Natural killer cell treated with Interleukin-12 subunit alpha and Interleukin-12 subunit beta and Interleukin-15 and Interleukin-18, amount 100 ng/mL, for 72 hours (primary cell): ENCODE results near the gene ABCA3. TPM values are rescaled to one million over a fixed set of nuclear protein-coding genes. Genes with fewer than 3 reads are reported as not detected.

Experiments used
- ATAC-seq, 2 donors: fragments of 150-1000 bp; cut with Tn5 transposase in 1 of 2; sonication (Bioruptor Pico), chemical (Tn5 transposase) in 1 of 2; 2 replicates each; pipeline ENCODE4 v1.10.0; 2021
- DNase-seq: peaks from one replicate; pipeline ENCODE4 v3.0.0; 2022; ENCODE audit warnings: low spot score
- H3K27ac Mint-ChIP-seq, 2 donors: 1 replicate in 1 of 2; 2 replicates in 1 of 2; pipeline ENCODE4 v1.8.0; 2022; ENCODE audit warnings: mixed read lengths in 2 of 2, mild to moderate bottlenecking in 1 of 2, moderate library complexity in 1 of 2
- H3K27me3 Mint-ChIP-seq, 2 donors: 1 replicate in 1 of 2; 2 replicates in 1 of 2; pipeline ENCODE4 v1.8.0; 2022; ENCODE audit warnings: mixed read lengths in 2 of 2
- H3K36me3 Mint-ChIP-seq: one replicate; pipeline ENCODE4 v1.8.0; 2022; ENCODE audit warnings: mixed read lengths
- H3K4me1 Mint-ChIP-seq, 2 donors: 1 replicate in 1 of 2; 2 replicates in 1 of 2; pipeline ENCODE4 v1.8.0; 2022; ENCODE audit warnings: low read depth in 2 of 2, mixed read lengths in 2 of 2, mild to moderate bottlenecking in 1 of 2
- H3K4me3 Mint-ChIP-seq: one replicate; pipeline ENCODE4 v1.8.0; 2022; ENCODE audit warnings: mixed read lengths
- H3K9me3 Mint-ChIP-seq: 2 replicates; pipeline ENCODE4 v1.8.0; 2022; ENCODE audit warnings: mixed read lengths
- total RNA-seq, 2 donors: library from RNA; stranded (reverse); gene quantifications; one replicate each; pipeline ENCODE4 v1.2.3, GENCODE V29; 2022

ABCA3 gene
- total RNA-seq, 2 donors from 2014 or later: 7.3 to 14.9 TPM

DNA sequence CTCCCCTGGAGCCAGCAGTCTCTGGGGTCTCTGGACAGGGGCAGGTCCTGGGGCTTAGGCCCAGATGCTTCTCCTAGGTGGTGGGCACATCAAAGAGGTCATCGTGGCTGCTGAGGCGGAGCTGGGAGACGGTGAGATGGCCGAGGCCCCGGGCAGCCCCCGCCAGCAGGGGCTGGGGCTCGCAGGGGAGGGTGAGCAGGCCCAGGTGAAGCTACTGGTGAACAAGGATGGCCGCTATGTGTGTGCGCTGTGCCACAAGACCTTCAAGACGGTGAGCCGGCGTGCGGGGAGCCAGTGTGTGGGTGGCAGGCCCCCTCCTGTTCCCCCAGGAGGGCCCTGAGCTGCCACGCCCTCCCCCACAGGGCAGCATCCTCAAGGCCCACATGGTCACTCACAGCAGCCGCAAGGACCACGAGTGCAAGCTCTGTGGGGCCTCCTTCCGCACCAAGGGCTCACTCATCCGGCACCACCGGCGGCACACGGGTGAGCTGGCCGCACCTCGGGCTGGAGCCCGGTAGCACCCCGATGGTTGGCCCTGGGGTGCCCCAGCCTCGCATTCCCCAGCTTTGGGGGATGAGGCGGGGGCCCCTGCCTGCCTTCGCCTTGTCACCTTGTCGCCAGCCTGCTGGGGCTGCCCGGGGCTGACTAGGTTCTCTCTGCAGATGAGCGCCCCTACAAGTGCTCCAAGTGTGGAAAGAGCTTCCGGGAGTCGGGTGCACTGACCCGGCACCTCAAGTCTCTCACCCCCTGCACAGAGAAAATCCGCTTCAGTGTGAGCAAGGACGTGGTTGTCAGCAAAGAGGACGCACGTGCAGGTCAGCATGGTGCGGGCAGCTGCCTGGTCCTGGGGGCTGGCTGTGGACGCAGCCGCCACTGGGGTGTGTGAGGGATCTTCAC, 108.2 kb downstream of the ABCA3 start:
- no peak overlapping the region for H3K4me3 Mint-ChIP-seq

DNA sequence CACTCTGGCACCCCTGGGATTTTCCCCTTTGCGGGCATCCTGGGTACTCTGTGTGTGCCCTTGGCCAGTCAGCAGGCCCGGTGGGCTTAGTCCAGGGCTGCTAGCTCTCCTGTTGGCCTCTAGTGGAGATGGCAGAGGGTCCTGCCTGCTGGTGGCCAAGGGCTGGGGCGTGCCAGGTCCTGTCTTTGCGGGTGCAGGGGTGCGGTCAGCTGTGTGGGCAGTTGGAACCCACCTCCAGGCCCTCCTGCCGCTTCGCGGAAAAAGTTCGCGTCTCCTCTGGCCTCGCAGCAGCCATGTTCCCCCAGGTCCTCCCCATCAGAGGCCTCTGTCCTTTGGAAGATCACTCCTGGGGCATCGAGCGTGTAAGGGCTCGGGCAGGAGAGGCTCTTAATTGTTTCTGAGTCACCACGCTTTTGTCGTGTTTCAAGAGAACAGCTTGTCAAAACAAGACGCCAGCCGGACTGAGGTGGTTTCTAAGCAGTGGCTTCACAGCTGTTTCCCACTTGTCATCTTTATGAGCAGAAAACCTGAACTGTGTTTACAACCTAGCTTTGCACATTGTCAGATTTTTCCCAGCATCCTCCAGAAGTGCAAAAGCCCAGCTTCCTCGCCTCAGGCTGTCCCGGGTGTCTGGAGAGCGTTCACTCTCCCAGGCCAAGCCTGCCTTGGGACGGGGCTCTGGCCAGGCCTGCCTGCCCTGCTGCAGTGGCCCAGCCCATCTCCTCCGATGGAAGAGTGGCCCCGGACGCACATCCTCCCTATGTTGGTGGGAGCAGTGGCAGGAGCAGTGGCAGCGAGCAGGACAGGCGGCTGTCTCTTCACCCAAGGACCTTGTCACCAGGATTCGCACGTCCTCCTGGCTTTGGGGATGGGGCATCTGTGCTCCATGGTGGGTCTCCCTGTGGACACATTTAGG, 109.3 kb downstream of the ABCA3 start:
- no peaks in the 10 kb centered on the region for H3K36me3 Mint-ChIP-seq
- H3K4me3 Mint-ChIP-seq: no peak overlapping the region
- H3K27ac Mint-ChIP-seq: no peak overlapping the region
- DNase-seq (no peak), ATAC-seq (no peak)
- H3K27me3 Mint-ChIP-seq: peaks cover 0 to 2% of the 10 kb centered on the region in 2 donors
- H3K9me3 Mint-ChIP-seq: no peaks in the 10 kb centered on the region
- peaks cover under 1 to 4% of the 10 kb centered on the region in 2 donors for H3K4me1 Mint-ChIP-seq

More for the DNA sequence above, 108.2 kb downstream of the ABCA3 start:
- H3K27me3 Mint-ChIP-seq: peaks cover 0 to 2% of the 10 kb centered on the region in 2 donors
- DNase-seq: no peak
- no peaks in the 10 kb centered on the region for H3K4me1 Mint-ChIP-seq
- no peaks in the 10 kb centered on the region for H3K9me3 Mint-ChIP-seq
- ATAC-seq: no peak
- no peak overlapping the region for H3K27ac Mint-ChIP-seq
- no peaks in the 10 kb centered on the region for H3K36me3 Mint-ChIP-seq

DNA sequence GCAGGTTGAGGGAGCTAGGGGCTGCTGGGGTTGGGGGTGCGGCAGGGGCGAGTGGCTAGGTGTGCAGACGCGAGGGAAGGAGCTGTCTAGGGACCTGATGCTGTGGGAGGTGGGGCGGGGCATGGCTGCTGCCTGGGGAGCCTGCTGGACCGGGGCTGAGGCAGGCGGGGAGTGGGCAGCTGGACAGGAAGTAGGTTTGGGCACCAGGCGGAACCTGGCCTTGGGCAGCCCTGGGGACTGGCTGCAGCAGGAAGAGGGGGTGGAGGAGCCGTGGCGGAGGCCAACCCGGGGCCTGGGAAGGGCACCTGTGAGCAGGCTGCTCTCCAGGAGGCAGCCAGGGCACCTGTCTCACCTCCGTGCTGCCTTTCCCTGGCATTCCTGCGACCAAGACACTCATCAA, 110.2 kb downstream of the ABCA3 start:
- DNase-seq (no peak), ATAC-seq (no peak)
- H3K27ac Mint-ChIP-seq: no peak overlapping the region
- no peaks in the 10 kb centered on the region for H3K36me3 Mint-ChIP-seq
- H3K4me3 Mint-ChIP-seq: no peak overlapping the region
- no peaks in the 10 kb centered on the region for H3K9me3 Mint-ChIP-seq
- H3K27me3 Mint-ChIP-seq: peaks cover 0 to 1% of the 10 kb centered on the region in 2 donors
- peaks cover 5 to 8% of the 10 kb centered on the region in 2 donors for H3K4me1 Mint-ChIP-seq

DNA sequence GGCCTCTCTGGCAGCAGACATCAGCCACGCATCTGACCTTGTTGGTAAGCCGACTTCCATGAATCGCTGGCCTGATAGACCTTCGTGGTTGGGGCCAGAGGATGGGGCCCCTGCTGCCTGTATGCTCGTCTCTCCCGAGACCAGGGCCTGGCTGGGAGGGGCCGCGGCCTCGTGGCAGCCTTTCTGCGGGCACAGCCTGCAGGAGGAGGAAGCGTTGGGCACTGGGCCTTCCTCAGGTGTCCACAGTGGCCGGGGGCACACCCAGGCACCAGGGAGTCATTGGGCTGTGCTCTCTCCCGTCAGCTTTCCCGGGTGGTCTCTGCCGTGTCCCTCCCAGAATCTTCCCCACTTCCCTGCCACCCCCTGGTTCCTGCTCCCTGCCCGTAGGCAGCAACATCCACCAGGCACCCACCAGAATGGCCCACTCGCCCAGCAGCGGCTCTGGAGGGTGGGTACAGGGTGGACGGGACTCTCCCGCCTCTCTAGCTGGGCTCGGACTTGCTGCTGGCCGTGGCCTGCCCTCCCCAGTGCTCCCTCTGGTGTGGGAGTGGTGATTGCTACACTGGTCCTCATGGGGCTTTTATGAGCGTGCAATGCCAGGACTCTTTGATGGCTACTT, 110.8 kb downstream of the ABCA3 start:
- no peaks in the 10 kb centered on the region for H3K9me3 Mint-ChIP-seq

DNA sequence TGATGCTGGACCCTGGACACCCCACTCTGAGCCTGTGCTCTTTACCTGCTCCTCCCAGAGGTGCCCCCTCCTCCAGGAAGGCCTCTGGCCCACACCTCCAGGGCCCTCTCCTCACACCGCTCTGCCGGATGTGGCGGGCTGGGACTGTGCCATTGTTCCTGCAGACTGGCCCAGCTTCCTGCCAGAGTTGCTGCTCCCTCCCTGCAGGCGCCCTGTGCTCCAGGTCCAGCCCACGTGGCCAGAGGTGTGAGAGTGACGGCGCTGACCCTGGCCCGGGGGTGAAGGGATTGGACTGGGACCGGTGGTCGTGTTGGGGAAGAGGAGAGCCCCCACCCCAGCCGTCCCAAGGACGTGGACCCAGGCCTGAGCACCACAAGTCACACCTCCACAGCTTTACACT, 111.4 kb downstream of the ABCA3 start:
- ATAC-seq (no peak), DNase-seq (no peak)
- no peak overlapping the region for H3K4me3 Mint-ChIP-seq
- no peaks in the 10 kb centered on the region for H3K27me3 Mint-ChIP-seq
- H3K36me3 Mint-ChIP-seq: no peaks in the 10 kb centered on the region
- no peaks in the 10 kb centered on the region for H3K9me3 Mint-ChIP-seq
- no peak overlapping the region for H3K27ac Mint-ChIP-seq
- H3K4me1 Mint-ChIP-seq: peaks cover 9 to 18% of the 10 kb centered on the region in 2 donors

More for the DNA sequence above, 110.8 kb downstream of the ABCA3 start:
- DNase-seq (no peak), ATAC-seq (no peak)
- H3K36me3 Mint-ChIP-seq: no peaks in the 10 kb centered on the region
- H3K4me3 Mint-ChIP-seq: no peak overlapping the region
- H3K27ac Mint-ChIP-seq: no peak overlapping the region
- H3K27me3 Mint-ChIP-seq: no peaks in the 10 kb centered on the region
- peaks cover 5 to 11% of the 10 kb centered on the region in 2 donors for H3K4me1 Mint-ChIP-seq

DNA sequence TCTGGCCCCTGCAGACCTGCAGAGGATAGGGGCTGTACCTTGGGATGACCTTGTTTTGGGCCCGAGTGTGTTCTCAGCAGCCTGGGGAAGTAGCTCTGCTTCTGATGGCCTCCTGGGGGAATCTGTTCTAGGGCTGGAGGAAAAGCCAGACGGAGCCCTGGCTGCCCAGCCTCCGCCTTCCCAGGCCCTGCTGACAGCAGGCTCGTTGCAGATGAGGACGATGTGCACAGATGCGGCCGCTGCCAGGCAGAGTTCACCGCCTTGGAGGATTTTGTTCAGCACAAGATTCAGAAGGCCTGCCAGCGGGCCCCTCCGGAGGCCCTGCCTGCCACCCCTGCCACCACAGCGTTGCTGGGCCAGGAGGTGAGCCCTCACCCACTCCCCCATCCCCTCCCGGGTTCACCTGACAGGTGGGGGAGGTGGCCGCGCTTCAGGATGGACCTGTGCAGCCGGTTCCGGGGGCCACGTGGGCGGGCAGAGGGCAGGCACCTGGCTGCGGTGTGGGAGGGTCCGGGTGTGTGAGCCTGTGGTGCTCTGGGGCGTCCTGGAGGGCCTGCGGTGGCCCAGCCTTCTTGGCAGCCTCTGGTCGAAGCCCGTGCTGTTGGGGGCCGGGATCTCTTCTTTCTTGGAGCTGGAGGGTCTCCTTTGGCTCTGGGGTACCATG, 112.2 kb downstream of the ABCA3 start:
- Mint-ChIP-seq H3K27me3 (no peaks in the 10 kb centered on the region), H3K4me1 (peaks cover 9 to 18% of the 10 kb centered on the region in 2 donors), H3K36me3 (no peaks in the 10 kb centered on the region), H3K9me3 (no peaks in the 10 kb centered on the region), H3K4me3 (no peak overlapping the region), H3K27ac (no peak overlapping the region)
- ATAC-seq: no peak
- no peak for DNase-seq

DNA sequence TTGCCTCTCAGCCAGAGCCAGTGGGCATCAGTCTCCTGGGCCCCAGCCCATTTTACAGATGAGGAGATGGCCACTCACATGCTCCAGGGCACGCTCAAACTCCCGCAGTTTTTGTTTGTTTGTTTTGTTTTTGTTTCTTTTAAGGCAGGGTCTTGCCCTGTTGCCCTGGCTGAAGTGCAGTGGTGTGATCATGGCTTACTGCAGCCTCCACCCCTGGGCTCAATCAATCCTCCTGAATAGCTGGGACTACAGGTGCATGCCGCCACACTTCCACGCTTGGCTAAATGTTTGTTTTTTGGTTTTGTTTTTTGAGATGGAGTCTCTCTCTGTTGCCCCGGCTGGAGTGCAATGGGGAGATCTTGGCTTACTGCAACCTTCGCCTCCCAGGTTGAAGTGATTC, 113.6 kb downstream of the ABCA3 start:
- Mint-ChIP-seq H3K9me3 (no peaks in the 10 kb centered on the region), H3K4me3 (no peak overlapping the region), H3K27me3 (no peaks in the 10 kb centered on the region), H3K27ac (no peak overlapping the region), H3K4me1 (peaks cover 9 to 20% of the 10 kb centered on the region in 2 donors), H3K36me3 (no peaks in the 10 kb centered on the region)
- DNase-seq (no peak), ATAC-seq (no peak)

DNA sequence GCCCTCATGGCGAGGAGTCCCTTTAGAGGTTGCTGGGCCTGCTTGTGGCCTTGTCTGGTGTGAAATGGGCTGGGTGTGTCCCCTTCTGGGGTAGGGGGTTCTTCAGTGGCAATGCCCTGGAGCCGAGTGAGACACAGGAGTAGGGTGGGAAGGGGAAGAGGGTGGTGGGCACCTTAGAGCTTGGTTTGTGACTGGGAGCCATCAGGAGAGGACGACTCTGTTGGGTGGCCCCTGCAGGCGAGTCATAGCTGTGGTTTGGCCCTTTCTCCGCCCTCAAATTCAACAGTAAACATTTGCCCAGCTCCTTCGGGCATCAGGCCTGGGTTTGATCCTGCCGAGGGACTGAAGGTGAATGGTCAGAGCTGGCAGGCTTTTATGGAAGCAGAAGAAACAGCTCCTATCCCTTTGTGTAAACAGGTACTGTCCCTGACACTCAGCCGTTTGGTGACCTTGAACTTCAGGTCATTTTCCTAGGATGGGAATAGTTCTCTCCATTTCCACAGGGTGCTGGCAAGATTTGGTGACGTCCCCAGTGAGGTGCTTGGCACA, 114.2 kb downstream of the ABCA3 start:
- no peak for ATAC-seq
- H3K27me3 Mint-ChIP-seq: no peaks in the 10 kb centered on the region
- H3K4me3 Mint-ChIP-seq: peak overlapping the region; percentile 12
- no peak for DNase-seq
- H3K4me1 Mint-ChIP-seq: peaks cover 9 to 20% of the 10 kb centered on the region in 2 donors
- H3K27ac Mint-ChIP-seq: peak overlapping the region in 1 of 2 donors; percentile 50
- no peaks in the 10 kb centered on the region for H3K36me3 Mint-ChIP-seq
- H3K9me3 Mint-ChIP-seq: no peaks in the 10 kb centered on the region

Other genes starting within 250 kb of the ABCA3 start
- gene PKD1, start 204.8 kb downstream of the ABCA3 start, total RNA-seq: 100 to 1,000 TPM in 1 of 2 donors, 10 to 100 TPM in 1; 66.4 to 145 TPM
- under 1 TPM in 1 of 2 donors, not detected in 1; 0.89 TPM for gene RAB26, start 192.1 kb downstream of the ABCA3 start, total RNA-seq
- 10 to 100 TPM; 69.0 to 91.7 TPM for gene TRAF7, start 184.9 kb downstream of the ABCA3 start, total RNA-seq
- under 1 TPM; 0.14 to 0.26 TPM for gene CASKIN1, start 144.1 kb downstream of the ABCA3 start, total RNA-seq
- gene MLST8, start 135.3 kb downstream of the ABCA3 start, total RNA-seq: 10 to 100 TPM; 31.2 to 68.9 TPM
- gene BRICD5, start 129.9 kb downstream of the ABCA3 start, total RNA-seq: 10 to 100 TPM in 1 of 2 donors, 1 to 10 TPM in 1; 6.2 to 23.7 TPM
- 10 to 100 TPM; 18.8 to 39.8 TPM for gene PGP, start 125.9 kb downstream of the ABCA3 start, total RNA-seq
- 10 to 100 TPM; 27.5 to 51.8 TPM for gene E4F1, start 117.1 kb downstream of the ABCA3 start, total RNA-seq
- 1 to 10 TPM in 1 of 2 donors, under 1 TPM in 1; 0.88 to 3.5 TPM for gene DNASE1L2, start 104.3 kb downstream of the ABCA3 start, total RNA-seq
- 10 to 100 TPM; 29.1 to 51.1 TPM for gene ECI1, start 89.1 kb downstream of the ABCA3 start, total RNA-seq
- gene RNPS1, start 72.6 kb downstream of the ABCA3 start, total RNA-seq: 100 to 1,000 TPM; 256 to 334 TPM
- 10 to 100 TPM; 36.1 to 79.5 TPM for gene CCNF, start 88.7 kb upstream of the ABCA3 start, total RNA-seq
- gene TEDC2, start 119.4 kb upstream of the ABCA3 start, total RNA-seq: 10 to 100 TPM in 1 of 2 donors, 1 to 10 TPM in 1; 8.6 to 39.0 TPM
- gene NTN3, start 130.6 kb upstream of the ABCA3 start, total RNA-seq: not detected
- gene TBC1D24, start 134.4 kb upstream of the ABCA3 start, total RNA-seq: 10 to 100 TPM; 22.0 to 39.9 TPM
- 100 to 1,000 TPM; 103 to 146 TPM for gene ATP6V0C, start 173.2 kb upstream of the ABCA3 start, total RNA-seq
- 10 to 100 TPM; 34.1 to 63.9 TPM for gene AMDHD2, start 179.6 kb upstream of the ABCA3 start, total RNA-seq
- not detected for gene CEMP1, start 190.7 kb upstream of the ABCA3 start, total RNA-seq
- 10 to 100 TPM; 71.3 to 76.8 TPM for gene PDPK1, start 197.3 kb upstream of the ABCA3 start, total RNA-seq